Femur (tissue), 1 donor: ENCODE results near the gene TNNI3.
"Not testable (repeated sequence)": the region's sequence is repeated elsewhere in the genome, so short reads cannot be mapped to it uniquely, and the experiment has no call there.

Source experiments
- DNase-seq: peaks from one replicate; pipeline ENCODE4 v3.0.0-alpha.2; 2017

Gene TNNI3

GRCh38 chr19:55157064-55157908, at the start of gene TNNI3:
Gene TNNI3 (minus strand): TSS chr19:55157732. CDS start chr19:55157589, 143 bp downstream.
- no peak for DNase-seq

GRCh38 chr19:55206664-55207500, 49.4 kb upstream of the TNNI3 start:
- DNase-seq, result peak; percentile 81

- DNase-seq, result not testable (repeated sequence)
Observed at GRCh38 chr19:55202199-55202598, 44.7 kb upstream of the TNNI3 start.

- DNase-seq, result no peak
Observed at GRCh38 chr19:55199620-55200204, 42.2 kb upstream of the TNNI3 start.

DNA sequence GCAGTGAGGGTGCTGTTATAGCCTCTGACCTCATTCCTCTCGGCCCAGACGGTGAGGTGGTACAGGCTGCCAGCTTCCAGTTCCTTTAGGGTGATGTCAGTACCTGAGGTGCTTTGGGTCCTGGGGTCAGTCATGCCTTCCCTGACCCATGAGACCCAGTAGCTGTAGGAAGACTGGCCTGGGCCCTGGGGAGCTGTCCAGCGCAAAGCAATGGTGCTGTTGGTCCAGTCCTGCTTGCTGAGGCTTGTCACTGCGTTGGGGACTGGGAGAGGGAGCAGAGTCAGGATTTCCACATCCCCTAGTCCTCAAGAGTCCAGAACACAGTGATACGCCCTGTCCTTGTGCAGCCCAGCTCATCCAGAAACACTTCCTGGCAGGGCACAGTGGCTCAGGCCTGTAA, 41.1 kb upstream of the TNNI3 start:
- DNase-seq, result no peak

GRCh38 chr19:55197528-55197927, 40.0 kb upstream of the TNNI3 start:
- DNase-seq, result no peak

DNA sequence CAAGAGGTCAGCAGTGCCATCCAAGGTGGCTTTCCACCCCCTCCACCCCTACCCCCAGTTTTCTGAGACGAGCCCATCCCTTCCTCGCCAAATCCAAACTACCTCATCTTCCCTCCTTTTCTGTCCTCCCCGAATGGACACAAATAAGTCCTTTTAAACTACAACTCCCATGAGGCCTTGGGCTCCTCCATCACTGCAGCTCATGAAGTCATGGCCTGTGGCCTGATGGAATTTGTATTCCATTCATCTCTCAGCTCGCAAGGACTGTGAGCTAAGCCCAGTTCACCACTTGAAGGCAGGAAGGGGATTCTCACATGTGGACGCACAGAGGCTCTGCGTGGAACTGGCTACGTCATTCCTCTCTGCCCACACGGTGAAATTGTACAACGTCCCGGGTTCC, 39.3 kb upstream of the TNNI3 start:
- no peak for DNase-seq

DNA sequence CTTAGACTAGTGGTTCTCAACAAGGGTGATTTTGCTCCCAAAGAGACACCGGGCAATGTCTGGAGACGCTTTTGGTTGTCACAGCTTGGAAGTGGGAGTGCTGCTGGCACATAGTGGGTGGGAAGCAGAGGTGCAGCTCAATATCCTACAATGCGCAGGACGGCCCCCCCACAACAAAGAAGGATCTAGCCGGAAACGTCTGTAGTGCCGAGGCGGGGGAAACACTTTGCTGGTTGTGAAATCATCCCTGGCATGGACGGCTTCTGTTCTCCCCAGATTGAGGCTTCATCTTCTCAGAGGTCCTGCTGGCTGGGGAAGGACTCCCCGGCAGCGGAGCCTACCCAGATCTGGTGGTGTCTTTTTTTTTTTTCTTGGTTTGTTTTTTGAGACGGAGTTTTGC, 35.9 kb upstream of the TNNI3 start:
- no peak for DNase-seq

DNA sequence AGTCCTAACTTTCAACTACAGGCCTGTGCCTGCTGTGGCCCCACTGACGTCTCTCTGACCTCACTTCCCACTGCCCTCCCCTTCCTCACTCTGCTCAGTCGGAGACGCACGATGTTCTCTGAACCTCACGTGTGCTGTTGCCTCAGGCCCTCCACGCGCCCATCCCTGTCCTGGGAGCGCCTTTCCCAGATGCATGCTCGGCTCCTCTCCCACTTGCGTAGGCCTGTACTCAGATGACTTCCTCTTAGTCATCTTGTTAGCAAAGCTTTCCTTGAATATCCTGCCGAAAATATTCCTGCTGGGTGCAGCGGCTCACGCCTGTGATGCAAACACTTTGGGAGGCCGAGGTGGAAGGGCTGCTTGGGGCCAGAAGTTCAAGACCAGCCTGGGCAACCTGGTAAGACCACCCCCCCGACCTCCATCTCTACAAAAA, 31.9 kb upstream of the TNNI3 start:
- DNase-seq, result no peak

- DNase-seq, result no peak
Observed at GRCh38 chr19:55188625-55189024, 31.1 kb upstream of the TNNI3 start.

GRCh38 chr19:55186080-55186479, 28.5 kb upstream of the TNNI3 start:
- DNase-seq, result no peak

DNA sequence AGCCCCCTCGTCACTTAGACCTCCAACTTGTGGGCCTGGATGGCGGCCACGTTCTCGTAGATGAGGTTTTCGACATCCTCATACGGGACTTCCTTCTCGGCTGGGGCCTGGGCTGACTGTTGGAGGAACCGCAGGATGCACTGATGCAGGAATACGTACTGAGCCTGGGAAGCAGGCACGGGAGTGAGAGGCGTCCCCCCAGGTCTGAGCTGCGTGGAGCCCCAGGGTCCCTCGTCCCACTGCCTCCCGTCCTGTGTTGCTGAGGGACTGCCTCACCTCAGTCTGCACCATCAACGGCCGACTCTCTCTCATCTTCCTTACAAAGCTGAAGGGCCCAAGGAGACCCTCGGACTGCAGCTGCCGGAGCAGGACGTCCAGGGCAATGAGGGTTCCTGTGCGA, 24.2 kb upstream of the TNNI3 start:
- DNase-seq, result no peak

DNA sequence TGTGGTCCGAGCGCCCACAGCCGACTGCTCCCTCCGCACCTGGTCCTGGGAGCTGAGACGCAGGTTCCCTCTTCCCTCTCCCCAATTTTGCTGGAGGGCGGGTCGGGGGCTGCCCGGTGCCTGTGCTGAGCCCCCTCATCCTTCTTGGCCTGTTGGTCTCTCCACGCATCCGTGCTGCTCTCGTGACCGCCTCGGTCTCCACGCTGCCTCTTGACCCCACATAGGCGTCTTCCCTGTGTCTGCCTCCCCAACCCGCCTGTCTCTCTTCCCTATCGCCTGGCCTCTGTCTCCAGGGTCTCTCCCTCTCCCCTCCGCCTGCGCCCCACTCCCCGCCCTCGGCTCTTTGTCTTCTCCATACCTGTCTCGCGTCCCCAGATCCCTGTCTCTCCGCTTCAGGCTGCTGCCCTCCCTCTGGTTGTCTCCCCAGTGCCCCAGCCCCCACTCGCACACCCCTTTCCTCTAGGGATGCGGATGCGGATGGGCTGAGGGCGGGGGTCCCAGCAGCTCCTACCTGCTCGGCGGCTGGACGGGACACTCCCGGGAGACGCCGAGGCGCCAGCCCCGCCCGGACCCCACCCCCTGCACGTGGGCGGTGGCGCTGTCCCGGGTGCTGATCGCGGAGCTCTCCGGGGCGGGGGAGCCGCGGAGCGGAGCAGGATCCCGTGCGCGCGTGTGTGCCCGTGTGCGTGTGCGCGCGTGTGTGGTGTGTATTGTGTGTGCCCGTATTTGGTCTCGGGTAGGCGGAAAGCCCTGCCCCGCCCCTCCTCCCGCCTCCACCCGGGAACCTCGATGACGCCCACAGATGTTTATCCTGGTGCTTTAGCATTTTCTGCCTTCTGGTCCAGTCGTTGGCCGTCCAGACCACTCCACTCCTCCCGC, 22.3 kb upstream of the TNNI3 start, which contains the start of gene SYT5:
TSS of gene SYT5 (minus strand) at position 684 of the 879 bp plus-strand sequence. CDS start 1,248 bp downstream, outside the sequence.
- peak; percentile 50 for DNase-seq

- DNase-seq, result peak; percentile 87
Observed at GRCh38 chr19:55178781-55179599, 21.5 kb upstream of the TNNI3 start.

DNA sequence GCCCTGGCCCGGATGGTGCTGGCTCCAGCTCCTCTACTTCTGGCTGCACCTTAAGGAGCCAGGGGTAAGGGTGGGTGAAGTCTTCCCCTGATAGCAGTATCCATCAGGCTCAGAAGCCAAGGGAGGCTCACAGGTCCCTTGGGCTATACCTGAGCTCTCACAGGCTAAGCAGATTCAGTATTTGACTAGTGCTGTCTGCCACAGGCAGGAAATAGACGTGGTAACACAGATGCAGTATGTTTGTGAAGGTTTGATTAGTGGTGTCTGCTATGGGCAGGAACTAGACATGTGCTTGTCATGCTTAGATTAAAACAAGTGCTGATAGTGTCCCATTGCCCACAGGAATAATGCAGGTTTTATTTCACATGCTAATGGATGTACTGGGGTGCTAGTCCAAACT, 18.5 kb upstream of the TNNI3 start:
- DNase-seq, result no peak

DNA sequence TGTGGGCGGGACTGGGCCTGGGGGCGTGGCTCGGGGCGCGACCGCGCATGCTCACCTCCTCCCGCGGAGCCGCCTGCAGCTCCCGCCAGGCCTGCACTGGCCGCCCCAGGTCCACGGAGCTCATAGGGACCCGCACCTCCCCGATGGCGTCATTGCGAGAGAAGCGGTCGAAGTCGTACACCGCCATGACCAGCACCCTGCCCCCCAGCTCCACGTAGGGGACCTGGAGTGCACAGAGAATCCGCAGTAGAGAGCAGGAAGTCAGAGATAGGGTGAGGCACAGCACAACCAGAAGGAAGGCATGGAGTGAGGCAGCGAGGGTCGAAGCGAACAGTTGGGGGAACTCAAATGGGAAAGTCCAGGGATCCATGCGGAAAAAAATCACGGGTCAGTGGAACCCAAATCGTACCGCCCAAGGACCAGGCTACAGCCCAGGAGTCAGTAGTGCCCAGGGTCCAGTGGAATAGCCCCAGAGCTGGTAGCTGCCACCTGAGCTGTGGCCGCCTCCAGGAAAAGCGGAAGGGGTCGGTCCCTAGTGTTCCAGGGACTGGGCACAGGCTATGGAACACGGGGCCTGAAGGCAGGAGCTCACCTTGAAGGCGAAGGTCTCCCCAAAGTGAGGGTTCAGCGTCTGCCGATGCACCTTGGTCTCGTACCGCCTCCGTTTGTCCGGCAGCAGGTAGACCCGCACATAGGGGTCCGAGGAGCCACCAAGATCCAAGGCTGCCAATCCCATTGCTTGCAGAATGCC, 17.8 kb upstream of the TNNI3 start:
- DNase-seq, result no peak

DNA sequence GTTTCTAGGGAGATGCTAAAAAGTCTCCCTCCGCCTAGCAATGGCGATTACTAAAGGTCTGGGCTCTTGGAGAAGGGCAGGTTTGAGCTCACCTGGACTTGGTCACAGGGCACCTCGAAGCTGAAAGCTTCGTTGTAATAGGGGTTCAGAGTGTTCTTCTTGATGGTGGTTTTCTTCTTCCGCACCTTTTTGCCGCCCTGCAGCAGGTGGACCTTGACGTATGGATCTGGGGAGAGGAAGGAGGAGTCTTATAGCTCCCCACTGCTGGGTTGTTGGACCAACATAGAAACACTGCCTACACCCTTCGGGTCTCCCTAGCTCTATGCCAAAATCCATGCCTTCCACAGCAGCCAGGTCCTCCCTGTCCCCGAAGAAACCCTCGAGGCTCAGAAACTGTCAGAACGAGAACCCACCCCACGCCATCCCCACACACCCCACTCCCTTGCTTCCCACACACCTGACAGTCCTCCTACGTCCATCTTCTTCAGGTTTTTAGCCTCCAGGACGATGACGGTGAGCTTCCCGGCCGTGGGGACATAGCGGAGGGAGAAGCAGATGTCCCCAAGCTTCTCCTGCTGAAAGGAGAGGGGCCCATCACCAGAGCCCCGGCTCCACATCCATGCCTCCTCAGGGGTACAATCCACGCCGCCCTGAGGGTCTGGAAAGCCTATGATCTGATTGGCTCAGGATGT, 17.0 kb upstream of the TNNI3 start:
- no peak for DNase-seq

DNA sequence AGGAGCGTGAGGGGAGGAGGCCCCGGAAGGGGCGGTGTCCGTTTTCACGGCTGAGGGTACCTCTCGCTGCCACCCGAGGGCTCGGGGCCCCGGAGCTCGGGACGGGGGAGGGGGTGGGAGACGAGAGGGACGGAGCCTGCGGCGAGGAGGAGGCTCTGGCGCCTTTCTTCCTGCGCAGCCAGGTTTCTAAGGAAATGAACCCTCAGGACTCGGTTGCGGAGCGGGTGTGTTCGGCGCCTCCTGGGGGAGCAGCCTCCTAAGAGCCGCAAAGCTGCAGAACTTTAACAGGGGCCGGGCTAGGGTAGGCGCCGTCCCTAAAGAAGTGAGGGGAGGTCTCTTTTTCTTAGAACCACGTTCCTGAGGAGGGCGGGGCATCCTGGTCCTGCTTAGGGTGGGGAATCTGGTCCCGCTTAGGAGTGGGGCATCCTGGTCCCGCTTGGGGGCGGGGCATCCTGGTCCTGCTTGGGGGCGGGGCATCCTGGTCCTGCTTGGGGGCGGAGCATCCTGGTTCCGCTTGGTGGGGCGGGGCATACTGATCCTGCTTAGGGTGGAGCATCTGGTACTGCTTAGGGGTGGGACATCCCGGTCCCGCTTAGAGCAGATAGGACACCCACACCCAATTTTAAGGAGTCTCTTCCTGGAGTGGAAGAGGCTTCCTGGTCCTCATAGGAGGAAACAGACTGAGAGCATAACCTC, 16.3 kb upstream of the TNNI3 start:
- no peak for DNase-seq

GRCh38 chr19:55173186-55173713, 15.7 kb upstream of the TNNI3 start:
- DNase-seq, result no peak
